ENCODE results near the gene TUB.

The TUB gene

DNA sequence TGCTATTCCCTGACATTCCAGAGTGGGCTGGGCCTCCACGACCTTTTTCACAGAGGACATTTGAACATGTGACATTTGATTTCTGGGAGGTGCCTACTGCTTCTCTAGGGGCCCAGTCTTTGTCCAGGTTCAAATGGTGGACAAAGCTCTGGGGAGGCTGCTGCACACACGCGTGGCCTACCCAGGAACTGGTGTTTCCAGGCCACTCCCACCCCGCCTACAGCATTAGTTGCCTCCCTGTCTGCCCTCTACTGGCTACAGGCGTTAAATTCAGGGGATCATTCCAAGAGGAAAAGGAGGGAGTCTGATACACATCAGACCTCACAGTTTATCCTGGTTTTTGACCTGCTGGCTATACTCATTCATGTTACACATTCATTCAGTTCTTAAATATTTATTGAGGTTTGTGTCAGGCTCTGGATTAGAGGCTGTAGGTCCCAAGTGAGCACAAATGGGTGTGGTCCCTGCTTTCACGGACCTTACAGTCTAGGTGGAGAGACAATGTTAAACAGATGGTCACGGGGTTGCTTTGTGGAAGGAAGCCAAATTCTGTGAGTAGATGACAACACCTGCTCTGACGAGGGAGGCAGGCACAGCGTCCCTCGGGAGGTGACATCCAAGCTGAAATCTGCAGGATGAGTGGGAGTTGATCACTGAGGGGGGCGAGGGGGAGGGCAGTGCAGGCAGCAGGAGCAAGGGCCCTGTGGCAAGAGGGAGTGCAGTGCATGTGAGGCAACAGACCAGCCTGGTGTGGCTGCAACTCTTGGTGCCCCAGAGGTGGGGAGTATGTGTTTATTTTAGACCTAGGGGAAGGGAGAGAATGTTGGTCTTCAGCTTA, 11.8 kb downstream of the TUB start:
- DNase-seq = peak; percentile 72

DNA sequence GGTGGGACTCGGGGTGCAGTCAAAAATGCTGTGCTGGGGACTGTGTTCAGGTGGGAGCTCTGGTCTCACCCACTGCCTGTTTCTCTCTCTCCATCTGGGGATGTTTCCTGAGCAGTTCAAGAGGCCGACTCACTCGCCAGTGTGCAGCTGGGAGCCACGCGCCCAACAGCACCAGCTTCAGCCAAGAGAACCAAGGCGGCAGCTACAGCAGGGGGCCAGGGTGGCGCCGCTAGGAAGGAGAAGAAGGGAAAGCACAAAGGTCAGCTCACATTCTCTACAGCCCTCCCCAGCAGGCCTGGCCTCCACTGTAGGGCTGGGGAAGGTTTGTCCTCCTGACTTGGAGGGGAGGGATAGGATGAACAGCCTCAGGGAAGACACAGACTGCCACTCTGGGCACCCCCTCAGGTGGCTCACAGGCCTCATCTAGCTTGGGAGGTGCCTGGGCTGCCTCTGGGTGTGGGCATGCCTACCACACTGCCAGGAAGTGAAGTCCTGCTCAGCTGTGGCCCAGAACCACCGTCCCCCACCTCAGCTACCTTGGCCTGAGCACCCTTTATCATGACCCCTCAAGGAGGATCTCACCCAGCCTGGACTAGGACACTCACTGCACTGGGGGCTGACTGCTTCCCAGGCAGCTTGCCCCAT, 13.0 kb downstream of the TUB start:
- no peak for DNase-seq

DNA sequence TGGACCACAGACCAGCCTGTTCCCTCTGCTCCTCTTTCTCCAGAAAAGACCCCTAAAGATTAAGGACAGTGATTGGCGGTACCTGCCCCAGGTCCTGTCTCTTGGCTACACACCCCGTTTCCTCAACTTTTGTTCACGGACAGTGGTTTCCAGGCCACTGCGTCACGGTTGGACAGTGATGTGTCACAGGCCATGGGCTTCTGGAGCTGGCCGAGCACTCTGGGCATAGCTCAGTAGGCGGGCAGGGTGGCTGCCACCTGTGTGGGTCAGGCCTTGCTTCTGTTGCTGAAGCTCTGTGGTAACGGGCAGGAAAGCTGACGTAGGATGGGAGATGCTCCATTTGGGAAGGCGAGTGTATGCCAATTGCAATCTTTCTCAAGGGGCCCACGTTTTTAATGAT, 13.6 kb downstream of the TUB start:
- DNase-seq = no peak

DNA sequence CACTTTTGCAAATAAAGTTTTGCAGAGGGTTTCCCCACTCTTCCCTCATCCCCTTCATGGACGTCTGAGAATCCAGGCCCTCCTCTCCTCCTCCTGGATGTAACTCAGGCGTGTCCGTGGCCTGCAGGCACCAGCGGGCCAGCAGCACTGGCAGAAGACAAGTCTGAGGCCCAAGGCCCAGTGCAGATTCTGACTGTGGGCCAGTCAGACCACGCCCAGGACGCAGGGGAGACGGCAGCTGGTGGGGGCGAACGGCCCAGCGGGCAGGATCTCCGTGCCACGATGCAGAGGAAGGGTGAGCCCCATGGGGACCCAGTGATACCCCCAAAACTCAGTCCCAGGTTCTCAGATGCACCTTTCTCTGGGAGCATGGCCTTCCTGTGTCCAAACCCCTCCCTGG, 14.4 kb downstream of the TUB start:
- DNase-seq = no peak

DNA sequence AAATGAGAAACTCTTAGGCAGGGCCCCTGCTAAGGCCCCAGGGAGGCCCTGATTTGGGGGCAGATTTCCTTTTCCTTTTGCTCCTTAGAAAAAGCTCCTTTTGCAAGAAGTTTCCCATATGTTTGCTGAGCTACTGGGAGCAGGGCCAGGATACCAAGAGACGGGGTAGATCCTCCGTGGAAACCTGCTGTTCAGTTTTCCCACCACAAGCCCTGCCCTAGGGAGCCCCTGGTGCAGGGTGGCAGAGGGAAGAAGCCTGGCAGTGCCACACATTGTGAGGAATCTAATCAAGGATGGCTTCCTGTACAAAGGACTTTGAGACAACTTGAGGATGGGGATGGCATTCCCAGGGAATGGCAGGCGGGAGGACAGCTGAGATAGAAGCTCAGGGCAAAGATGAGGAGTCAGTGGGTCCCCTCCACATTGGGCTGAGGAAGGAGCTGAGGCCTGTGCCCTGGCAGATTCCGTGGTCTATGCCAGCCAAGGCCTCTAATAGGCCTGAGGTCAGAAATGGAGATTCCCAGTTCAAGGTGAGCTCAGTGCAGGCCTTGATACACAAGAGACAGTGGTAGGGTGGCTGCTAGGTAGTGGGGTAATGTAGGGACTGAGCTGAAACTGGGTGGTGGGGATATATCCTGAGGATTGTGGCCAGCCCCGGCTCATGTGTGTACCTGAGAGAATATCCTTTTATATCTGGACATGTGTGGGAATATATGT, 15.0 kb downstream of the TUB start:
- no peak for DNase-seq

DNA sequence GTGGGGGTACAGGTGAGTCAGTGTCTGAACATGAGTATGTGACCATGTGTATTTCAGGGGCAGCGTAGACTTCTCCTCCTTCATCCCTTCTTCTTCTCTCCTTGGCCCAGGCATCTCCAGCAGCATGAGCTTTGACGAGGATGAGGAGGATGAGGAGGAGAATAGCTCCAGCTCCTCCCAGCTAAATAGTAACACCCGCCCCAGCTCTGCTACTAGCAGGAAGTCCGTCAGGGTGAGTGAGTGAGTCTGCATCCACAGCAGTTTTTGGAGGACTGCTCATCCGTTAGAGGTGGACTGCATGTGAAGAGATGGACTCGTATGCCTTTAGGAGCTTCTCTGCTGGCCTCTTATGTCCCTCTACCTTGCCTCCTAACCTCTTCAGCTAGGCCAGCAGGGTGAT, 15.6 kb downstream of the TUB start:
- DNase-seq = no peak

DNA sequence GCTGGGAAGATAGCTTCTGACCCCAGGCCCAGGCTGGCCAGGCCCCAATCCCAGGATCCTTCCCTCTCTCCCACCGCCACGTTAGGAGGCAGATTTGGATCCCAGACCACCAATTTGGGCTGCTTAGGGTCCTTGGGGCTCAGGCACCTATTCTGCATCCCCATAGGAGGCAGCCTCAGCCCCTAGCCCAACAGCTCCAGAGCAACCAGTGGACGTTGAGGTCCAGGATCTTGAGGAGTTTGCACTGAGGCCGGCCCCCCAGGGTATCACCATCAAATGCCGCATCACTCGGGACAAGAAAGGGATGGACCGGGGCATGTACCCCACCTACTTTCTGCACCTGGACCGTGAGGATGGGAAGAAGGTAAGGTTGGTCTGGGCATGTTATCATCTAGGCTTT, 16.1 kb downstream of the TUB start:
- no peak for DNase-seq

DNA sequence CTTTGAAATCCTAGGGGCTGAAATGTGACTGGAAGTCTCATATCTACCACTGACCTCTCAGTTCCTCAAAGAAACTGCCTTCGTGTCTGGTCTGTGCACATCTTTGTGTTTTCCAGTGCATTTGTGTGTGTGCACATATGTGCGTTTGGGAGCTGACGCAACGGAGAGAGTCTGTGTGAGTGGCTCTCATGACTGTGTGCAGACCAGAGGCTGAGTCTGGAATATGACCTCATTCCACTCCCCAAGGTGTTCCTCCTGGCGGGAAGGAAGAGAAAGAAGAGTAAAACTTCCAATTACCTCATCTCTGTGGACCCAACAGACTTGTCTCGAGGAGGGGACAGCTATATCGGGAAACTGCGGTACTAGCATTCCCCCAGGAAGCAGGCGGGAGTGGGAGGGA, 16.5 kb downstream of the TUB start:
- DNase-seq = no peak

DNA sequence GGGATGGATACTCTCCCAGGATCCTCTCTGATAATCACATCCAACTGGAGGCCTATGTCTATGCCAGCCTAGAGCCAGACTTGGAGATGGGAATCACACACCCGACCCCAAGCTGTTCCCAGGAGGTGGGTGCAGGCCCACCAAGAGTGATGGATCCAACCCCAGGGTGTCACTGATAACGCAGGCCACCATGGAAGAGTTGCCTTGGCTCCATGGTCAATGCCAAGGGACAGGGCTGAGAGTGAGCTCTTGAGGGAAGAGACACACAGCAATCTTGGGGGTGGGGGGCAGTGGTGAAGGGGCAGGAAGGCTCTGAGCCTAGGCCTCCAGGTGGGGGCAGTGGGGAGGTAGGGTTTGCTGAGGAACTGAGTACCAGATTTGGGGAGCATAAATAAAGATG, 16.9 kb downstream of the TUB start:
- DNase-seq = no peak

DNA sequence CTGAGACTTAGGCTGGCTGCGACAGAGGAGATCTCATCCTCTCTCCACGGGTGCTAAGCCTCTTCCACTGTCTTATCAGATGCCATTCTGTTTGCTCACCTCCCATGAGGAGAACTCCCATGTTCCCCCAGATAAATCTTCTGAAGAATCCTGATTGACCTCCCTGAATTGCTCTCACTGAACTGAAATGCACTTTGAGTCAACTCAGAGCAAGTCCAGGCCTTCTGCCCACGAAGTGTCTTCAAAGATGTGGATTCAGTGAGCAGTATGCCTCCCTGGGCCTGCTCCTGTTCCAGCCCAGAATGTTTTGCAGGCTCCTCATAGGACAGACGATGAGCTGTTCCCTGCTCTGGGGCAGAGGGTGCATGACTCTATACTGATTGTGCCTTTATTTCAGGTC, 17.4 kb downstream of the TUB start:
- DNase-seq = peak; percentile 85

DNA sequence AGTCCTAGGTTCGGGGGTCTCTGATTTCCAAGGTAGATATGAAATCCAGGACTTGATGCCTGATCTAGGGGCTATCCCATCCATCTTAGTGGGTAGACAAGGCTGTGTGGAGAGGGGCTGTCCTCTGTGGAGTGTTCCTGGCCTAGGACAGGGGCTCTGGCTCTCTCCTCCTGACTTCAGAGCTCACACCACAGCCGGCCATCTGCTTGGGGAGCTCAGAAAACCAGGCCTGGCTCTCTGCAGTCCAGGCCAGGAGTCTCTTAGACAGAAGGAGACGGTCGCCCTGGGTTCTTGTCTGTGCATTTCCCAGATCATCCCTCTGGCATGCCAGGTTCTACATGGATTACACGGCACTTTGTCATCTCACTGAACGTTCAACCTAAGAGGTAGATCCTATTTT, 17.9 kb downstream of the TUB start:
- DNase-seq = peak; percentile 36

DNA sequence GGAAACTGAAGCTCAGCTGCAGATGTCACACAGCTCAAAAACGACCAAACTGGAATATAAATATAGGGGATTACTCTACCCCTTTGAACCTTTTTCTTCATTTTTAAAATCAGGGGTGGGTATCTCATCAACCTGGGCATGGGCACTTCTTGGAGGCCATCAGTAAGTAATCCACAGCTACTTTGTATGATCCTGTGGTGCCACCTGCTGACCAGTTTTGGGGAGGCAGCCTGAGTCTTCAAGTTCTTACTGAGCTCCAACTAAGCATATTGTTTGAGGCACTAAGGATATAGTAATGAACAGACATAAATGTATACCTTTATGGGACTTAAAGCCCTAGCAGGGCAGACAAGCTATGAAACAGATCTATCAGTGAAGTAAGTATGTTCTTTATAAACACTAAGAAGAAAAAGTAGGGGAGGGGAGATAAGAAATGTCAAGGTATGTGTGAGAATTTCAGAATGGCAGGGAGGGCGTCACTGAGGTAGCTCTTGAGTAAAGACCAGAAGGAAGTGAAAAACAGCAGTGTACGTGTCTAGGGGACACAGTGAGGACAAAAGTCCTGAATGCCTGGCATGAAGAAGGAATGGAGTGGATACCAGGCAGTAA, 18.4 kb downstream of the TUB start:
- DNase-seq = peak; percentile 73

DNA sequence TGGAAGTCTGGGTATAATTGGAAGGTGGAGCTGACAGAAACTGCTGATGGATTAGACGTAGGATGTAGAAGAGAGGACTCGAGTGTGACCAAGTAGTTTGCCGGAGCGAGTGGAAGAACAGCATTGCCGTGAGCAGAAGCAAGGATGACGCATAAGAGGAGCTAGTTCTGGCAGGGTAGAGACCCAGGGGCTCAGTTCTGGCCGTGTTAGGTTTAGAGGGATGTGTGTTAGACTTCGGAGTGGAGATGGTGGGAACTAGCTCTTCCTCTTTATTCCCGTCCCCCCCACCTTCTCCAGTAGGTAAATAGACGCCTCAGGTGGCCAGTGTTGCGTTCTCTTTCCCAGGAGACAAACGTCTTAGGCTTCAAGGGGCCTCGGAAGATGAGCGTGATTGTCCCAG, 19.1 kb downstream of the TUB start:
- DNase-seq = no peak

DNA sequence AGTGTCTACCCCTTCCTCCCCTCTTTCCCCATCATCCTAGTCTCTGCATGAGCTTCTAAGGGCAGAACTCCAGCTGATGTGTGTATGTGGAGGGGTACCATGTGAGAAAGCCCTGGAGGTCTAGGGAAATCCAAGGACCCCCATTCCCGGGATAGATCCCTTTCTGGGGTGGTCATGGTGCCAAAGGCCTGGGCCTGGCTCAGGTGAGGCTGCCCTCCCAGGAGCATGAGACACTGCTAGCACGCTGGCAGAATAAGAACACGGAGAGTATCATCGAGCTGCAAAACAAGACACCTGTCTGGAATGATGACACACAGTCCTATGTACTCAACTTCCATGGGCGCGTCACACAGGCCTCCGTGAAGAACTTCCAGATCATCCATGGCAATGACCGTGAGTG, 19.6 kb downstream of the TUB start:
- DNase-seq = no peak

DNA sequence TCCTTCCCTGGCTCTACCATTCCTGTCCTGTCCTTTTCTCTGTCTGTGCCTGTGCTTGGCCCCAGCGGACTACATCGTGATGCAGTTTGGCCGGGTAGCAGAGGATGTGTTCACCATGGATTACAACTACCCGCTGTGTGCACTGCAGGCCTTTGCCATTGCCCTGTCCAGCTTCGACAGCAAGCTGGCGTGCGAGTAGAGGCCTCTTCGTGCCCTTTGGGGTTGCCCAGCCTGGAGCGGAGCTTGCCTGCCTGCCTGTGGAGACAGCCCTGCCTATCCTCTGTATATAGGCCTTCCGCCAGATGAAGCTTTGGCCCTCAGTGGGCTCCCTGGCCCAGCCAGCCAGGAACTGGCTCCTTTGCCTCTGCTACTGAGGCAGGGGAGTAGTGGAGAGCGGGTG, 20.4 kb downstream of the TUB start:
- no peak for DNase-seq

DNA sequence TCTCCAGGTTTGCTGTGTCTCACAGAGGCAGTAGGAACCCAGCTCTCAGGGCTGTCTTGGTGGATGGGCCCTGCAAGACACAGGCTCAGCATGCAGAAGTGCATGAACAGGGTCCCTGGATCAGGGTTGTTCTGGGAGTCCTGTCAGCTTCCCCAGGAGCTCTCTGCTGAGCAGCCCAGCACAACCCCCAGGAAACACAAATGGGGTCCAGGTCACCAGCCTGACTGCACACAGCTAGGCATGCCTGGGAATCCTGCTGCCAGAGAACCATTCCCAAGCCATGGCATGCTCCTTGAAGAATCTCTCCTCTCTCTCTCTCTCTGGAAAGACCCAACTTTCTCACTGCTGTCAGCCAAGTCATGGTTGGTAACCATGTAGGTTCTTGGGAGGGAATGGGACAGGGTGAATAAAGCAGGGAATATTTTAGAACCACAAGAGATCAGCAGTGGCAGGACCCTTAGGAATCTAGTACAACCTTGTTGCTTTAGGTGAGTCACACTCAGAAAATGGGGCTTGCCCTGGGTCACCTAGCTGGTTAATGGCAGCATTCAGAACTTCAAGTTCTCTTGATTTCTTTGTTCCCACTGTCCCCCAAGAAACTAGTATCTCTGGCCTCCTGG, 21.4 kb downstream of the TUB start:
- peak; percentile 13 for DNase-seq

DNA sequence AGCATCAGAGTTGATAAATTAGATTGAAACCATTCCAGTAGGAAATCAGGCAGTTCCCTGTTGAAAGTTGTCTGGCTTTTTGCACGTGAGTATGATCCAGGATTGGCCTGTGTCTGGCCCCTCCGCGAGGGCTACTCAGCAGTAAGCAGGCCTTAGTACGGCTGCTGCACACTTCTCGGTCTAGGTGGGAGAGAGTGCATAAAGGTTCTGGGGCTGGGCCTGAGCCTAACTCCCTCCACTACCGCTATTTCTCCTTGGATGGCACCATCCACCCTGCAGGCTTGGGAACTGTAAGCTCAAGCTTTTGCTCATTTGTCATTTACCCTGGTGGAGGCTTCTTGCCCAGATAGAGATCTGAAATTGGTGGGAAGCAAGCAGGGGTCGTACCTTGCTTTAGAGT, 22.0 kb downstream of the TUB start:
- no peak for DNase-seq

DNA sequence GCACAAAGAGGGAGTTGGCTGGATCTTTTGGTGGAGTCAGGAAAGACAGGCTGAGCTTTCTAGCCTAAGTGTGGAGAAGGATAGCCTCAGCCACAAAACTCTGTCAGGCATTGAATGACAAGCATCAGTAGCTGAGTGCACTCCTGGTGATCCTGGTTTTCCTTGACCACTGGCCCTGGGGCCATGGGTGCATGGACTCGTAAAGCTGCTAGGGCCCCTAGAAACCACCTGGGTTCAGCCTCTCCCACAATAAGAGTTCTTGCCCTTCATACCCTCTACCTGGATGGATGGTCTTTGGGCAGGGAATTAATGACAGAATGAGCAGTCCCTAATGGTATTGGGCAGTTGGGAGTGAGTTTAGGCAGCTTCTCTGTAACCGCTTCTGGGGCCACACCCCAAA, 22.9 kb downstream of the TUB start:
- DNase-seq = no peak

DNA sequence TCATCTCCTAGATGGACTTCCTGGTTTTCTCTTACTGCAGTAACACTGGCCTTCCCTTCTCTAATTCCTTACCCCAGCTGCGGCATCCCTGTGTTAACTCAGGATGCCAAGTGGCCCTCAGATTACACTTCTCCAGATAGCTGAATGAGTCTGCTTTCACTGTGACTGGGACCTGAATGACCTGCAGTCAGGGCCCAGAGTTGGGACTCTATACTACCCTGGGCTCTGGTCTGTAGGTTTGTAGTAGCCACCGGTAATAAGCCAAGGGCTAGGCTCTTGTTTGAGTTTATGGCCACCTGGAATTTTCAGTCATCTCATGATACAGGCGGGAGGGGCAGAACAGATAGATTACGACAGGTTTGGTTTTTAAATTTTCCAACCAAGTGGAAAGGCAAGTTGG, 24.1 kb downstream of the TUB start:
- no peak for DNase-seq

DNA sequence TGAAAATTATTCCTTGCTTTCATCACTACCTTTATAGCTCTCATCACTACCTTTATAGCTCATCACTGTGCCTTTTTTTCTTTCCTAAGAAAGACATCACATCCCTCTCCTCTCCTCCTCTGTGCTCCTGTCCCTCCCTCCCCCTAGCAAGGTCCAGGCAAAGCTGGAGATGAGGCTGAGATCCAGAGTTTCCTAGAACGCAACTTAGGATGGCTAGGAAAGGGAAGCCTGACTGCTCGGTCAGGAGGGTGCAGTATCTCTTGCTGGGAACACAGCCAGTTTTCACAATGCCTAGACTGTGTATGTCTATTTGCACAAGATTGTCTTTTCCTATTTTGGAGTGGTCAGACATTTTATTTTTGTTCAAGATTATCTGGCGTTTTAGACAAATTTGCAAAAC, 24.7 kb downstream of the TUB start:
- no peak for DNase-seq

DNA sequence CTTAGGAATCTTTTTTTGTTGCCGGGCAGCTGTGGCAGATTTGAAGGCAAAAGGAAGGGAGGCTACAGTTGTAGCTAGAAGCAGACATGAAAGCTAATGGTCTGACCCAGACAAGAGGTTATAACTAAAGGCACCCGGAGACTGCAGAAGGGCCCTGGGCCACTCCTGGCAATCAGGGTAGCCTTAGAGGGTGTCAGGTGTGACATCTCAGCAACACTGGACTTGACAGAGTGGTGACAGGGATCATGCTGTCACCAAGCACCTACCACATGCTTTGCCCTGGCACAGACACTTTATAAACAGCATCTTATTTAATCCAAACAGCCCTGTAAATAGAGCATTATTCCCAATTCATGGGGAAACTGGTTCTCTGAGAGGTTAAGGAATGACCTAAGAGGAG, 25.7 kb downstream of the TUB start:
- no peak for DNase-seq

DNA sequence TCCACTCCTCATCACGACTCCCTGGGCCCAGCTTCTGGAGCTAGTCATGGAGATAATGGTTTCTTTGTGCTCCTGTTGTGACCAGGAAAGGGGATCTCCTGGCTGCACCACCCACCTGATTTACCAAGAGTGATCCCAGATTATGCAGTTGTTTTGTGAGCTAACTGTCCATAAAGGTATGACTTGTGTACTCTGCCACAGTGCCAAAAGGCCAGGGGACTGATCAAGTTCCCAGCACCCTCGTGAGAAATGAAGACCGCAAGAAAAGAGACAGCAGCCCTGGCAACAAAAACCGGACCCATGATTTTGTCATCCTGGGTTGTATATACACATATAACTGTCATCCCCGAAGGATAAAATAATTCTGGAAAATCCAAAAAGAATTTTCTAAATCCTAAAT, 26.6 kb downstream of the TUB start:
- no peak for DNase-seq

DNA sequence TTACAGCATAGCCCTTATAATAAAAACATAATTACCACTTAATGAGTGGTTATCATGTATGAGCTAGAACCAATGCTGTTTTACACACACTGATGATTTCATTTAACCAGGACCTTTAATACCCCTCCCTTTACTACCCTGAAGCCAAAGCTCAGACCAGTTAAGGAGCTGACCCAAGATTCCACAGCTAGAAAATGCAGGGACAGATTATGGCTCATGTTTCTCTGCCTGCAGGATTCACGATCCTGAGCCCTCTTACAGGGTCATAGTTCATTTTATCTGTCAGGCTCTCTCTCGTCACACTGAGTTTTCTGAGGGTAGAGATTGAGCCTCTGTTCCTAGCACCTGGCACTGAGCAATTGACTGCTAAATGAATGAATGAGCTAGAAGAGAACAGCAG, 27.4 kb downstream of the TUB start:
- no peak for DNase-seq
